Fibroblast of pulmonary artery (primary cell): Measurements from ENCODE around the gene NUDT1.

Experiments used
- DNase-seq: peaks from one replicate; pipeline ENCODE4 v3.0.0-alpha.2; 2010; ENCODE audit warnings: low read depth
- H3K4me3 ChIP-seq: replicated peaks from 2 replicates; pipeline ENCODE4 v1.5.1; 2011; ENCODE audit warnings: low read depth, mild to moderate bottlenecking, control low read depth, low read length, moderate library complexity
- TF ChIP-seq, protein P1 (sequence below): IDR thresholded peaks from 2 replicates; pipeline ENCODE4 v1.5.1; 2011; ENCODE audit warnings: mild to moderate bottlenecking, control low read depth, low read length, inconsistent platforms; ENCODE audit errors: missing control alignments

Gene NUDT1

DNA sequence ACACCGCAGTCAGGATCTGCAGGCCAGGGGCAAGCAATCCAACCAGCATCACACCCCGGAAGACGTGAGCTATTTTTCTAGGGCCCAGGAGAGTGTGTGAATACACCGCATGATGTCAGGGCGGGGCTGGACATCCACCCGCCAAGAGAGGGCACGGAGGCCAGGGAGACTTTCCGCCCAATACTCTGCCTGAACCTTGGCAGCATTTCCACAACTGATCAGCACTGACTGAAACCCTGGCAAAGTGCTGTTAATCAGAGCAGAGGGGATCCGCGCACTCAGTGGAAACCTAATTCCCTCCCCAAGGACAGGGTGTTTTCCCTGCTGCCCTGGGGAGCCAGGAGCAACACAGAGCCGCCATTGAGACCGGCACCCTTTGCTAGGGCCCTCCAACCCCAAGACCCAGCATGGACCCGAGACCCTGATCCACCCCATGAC lies 17.5 kb upstream of the NUDT1 start:
- TF ChIP-seq, protein P1, sequence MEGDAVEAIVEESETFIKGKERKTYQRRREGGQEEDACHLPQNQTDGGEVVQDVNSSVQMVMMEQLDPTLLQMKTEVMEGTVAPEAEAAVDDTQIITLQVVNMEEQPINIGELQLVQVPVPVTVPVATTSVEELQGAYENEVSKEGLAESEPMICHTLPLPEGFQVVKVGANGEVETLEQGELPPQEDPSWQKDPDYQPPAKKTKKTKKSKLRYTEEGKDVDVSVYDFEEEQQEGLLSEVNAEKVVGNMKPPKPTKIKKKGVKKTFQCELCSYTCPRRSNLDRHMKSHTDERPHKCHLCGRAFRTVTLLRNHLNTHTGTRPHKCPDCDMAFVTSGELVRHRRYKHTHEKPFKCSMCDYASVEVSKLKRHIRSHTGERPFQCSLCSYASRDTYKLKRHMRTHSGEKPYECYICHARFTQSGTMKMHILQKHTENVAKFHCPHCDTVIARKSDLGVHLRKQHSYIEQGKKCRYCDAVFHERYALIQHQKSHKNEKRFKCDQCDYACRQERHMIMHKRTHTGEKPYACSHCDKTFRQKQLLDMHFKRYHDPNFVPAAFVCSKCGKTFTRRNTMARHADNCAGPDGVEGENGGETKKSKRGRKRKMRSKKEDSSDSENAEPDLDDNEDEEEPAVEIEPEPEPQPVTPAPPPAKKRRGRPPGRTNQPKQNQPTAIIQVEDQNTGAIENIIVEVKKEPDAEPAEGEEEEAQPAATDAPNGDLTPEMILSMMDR, result no peak
- DNase-seq, result no peak
- H3K4me3 ChIP-seq, result no peak overlapping the region

DNA sequence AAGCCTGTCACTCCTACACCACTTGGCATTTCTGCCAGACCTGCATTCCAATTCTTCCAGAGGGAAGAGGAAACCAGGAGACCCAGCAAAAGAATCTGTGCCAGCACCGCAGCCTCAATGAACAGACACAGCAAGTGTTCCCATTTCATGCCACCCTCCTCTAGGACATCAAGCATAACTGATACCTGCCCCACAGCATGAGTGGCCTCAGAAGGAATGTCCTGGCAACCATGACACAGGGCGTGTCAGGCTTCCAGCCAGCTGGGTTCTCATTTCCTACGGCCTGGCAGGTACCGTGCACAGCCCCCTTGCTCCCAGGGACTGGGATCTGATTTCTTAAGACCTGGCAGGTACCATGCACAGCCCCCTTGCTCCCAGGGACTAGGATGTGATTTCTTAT lies 17.1 kb upstream of the NUDT1 start:
- H3K4me3 ChIP-seq, result no peak overlapping the region
- TF ChIP-seq, protein P1, result no peak
- DNase-seq, result no peak

- no peak for DNase-seq
- no peak overlapping the region for H3K4me3 ChIP-seq
- TF ChIP-seq, protein P1, result no peak
Measured at GRCh38 chr7:2225336-2225735, 16.7 kb upstream of the NUDT1 start.

- DNase-seq, result no peak
- no peak overlapping the region for H3K4me3 ChIP-seq
- TF ChIP-seq, protein P1, result no peak
Measured at GRCh38 chr7:2225830-2226229, 16.2 kb upstream of the NUDT1 start.

DNA sequence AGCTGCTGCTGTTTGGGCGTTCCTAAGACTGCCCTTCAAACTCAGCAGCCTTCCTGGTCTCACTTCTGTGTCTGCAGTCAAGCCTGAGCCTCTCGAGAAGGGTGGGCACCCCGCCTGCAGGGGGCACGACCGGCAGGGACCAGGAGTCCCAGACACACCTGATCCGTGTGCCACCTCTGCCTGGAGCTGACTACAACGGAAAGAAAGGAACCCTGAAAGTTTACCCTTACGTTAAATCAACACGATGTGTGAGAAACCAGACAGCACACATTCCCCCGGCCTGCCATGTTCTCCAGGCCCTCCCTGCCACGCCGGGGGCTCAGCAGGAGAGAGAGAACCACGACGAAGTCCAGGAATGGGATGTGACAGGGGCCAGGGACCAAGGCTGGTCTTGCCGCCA lies 14.3 kb upstream of the NUDT1 start:
- no peak for DNase-seq
- H3K4me3 ChIP-seq, result no peak overlapping the region
- TF ChIP-seq, protein P1, result no peak

- H3K4me3 ChIP-seq, result no peak overlapping the region
- TF ChIP-seq, protein P1, result no peak
- no peak for DNase-seq
Measured at GRCh38 chr7:2228921-2229320, 13.1 kb upstream of the NUDT1 start.

GRCh38 chr7:2229467-2229866 lies 12.6 kb upstream of the NUDT1 start:
- no peak for DNase-seq
- no peak overlapping the region for H3K4me3 ChIP-seq
- TF ChIP-seq, protein P1, result no peak
